ENCODE results near the gene TMEM106C. TPM values are rescaled to one million over a fixed set of nuclear protein-coding genes. Genes with fewer than 3 reads are reported as not detected.

The TMEM106C gene
- total RNA-seq, 3 donors from 2014 or later (not counting 1 experiment from before 2014, with no cell fraction given) = 19.1 to 26.2 (median 22.5) TPM

GRCh38 chr12:47949441-47950341, 13.7 kb upstream of the TMEM106C start:
- Mint-ChIP-seq H3K27ac (no peak overlapping the region), H3K9me3 (no peaks in the 10 kb centered on the region), H3K4me3 (no peak overlapping the region), H3K36me3 (no peaks in the 10 kb centered on the region), H3K27me3 (ENCODE audit: low read depth in 2 of 2) (peaks cover 7 to 14% of the 10 kb centered on the region in 2 donors), H3K4me1 (no peaks in the 10 kb centered on the region)
- WGBS (ENCODE audit: insufficient coverage) = 65% methylated on average over 32 of the region's 32 CpGs
- peaks cover 2% of the 10 kb centered on the region for H3K27me3 ChIP-seq (ENCODE audit: control insufficient read depth, insufficient read depth, low read length)
- TF ChIP-seq, protein P1, sequence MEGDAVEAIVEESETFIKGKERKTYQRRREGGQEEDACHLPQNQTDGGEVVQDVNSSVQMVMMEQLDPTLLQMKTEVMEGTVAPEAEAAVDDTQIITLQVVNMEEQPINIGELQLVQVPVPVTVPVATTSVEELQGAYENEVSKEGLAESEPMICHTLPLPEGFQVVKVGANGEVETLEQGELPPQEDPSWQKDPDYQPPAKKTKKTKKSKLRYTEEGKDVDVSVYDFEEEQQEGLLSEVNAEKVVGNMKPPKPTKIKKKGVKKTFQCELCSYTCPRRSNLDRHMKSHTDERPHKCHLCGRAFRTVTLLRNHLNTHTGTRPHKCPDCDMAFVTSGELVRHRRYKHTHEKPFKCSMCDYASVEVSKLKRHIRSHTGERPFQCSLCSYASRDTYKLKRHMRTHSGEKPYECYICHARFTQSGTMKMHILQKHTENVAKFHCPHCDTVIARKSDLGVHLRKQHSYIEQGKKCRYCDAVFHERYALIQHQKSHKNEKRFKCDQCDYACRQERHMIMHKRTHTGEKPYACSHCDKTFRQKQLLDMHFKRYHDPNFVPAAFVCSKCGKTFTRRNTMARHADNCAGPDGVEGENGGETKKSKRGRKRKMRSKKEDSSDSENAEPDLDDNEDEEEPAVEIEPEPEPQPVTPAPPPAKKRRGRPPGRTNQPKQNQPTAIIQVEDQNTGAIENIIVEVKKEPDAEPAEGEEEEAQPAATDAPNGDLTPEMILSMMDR (IDR thresholded peaks at IDR 0.05) = peak; percentile 70
- H3K4me1 ChIP-seq (ENCODE audit: control insufficient read depth, insufficient read depth, low read length) = no peaks in the 10 kb centered on the region
- peak; percentile 67 to 76 (median 73) for ATAC-seq
- H3K9me3 ChIP-seq (ENCODE audit: control insufficient read depth, insufficient read depth, low read length) = no peaks in the 10 kb centered on the region
- intact Hi-C loops (cut with micrococcal nuclease) = loop anchor here (5.0 kb wide), 1 partner anchor 232 kb away; no protein-coding TSS in a partner anchor
- DNase-seq = peak; percentile 45 to 69
- H3K27ac ChIP-seq (ENCODE audit: low read length) = no peak overlapping the region
- H3K36me3 ChIP-seq (ENCODE audit: control insufficient read depth, insufficient read depth, low read length) = no peaks in the 10 kb centered on the region
- H3K4me3 ChIP-seq (ENCODE audit: low read length) = no peak overlapping the region

DNA sequence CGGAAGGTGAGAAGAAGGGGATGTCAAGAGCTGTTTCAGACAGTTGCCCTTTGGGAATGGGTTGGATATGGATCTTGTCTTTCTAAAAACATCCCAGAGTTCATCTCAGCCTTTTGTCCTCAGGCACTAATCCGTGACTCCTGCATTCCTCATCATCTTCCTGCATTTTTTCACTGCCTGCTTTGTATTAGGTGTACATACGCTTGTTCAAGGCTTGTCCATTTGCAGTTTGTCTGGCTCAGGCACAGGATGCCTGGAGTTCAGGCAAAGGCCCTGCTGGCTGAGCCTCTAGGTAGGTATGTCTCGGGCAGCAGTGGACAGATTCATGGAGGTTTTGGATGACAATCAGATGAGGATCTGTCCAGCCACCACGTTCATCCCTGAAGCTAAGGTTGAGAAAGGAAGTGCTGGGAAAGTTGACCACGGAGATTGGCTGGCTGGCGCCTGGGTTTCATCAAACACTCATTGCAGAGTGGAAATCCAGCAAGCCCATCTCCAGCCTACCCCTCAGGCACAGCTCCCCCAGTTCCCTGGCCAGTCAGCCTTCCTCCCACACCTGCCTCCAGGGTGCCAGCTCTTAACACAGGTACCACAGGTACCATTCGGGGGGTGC, 12.4 kb upstream of the TMEM106C start:
- ATAC-seq (no peak), DNase-seq (no peak)
- no peaks in the 10 kb centered on the region for H3K4me1 Mint-ChIP-seq
- Histone ChIP-seq H3K27ac (ENCODE audit: low read length) (no peak overlapping the region), H3K4me3 (ENCODE audit: low read length) (no peak overlapping the region), H3K9me3 (ENCODE audit: control insufficient read depth, insufficient read depth, low read length) (no peaks in the 10 kb centered on the region), H3K4me1 (ENCODE audit: control insufficient read depth, insufficient read depth, low read length) (no peaks in the 10 kb centered on the region), H3K27me3 (ENCODE audit: control insufficient read depth, insufficient read depth, low read length) (peaks cover 2% of the 10 kb centered on the region), H3K36me3 (ENCODE audit: control insufficient read depth, insufficient read depth, low read length) (no peaks in the 10 kb centered on the region)
- 85% methylated on average over 8 of the region's 8 CpGs for WGBS (ENCODE audit: insufficient coverage)
- TF ChIP-seq, protein P1 (IDR thresholded peaks at IDR 0.05) = no peak
- H3K27me3 Mint-ChIP-seq (ENCODE audit: low read depth in 2 of 2) = peaks cover 6 to 23% of the 10 kb centered on the region in 2 donors
- intact Hi-C loops (cut with micrococcal nuclease) = no loop called here
- H3K27ac Mint-ChIP-seq = no peak overlapping the region
- H3K4me3 Mint-ChIP-seq = no peak overlapping the region
- no peaks in the 10 kb centered on the region for H3K9me3 Mint-ChIP-seq
- no peaks in the 10 kb centered on the region for H3K36me3 Mint-ChIP-seq

DNA sequence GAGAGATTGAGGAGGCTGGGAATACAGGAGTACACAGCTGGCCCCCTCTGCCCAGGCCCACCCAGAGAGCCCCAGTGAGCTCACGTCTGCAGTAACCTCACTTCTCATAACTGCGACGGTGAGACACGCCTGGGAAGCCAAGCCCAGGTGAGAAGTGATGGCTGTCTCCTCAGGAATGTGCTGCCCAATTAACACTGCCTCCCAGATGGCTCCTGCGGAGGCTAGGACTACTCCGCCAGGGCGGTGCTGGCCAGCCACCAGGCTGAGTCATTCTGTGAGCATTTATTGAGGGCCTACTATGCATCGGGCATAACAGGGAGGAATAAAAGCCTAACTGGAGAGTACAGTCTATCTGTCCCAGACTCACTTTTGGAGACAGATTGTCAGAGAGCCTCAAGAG, 9.3 kb upstream of the TMEM106C start:
- no peak for ATAC-seq
- H3K4me3 Mint-ChIP-seq = no peak overlapping the region
- TF ChIP-seq, protein P1 (IDR thresholded peaks at IDR 0.05) = no peak
- intact Hi-C loops (cut with micrococcal nuclease) = no loop called here
- Histone ChIP-seq H3K36me3 (ENCODE audit: control insufficient read depth, insufficient read depth, low read length) (no peaks in the 10 kb centered on the region), H3K4me1 (ENCODE audit: control insufficient read depth, insufficient read depth, low read length) (no peaks in the 10 kb centered on the region), H3K4me3 (ENCODE audit: low read length) (no peak overlapping the region), H3K9me3 (ENCODE audit: control insufficient read depth, insufficient read depth, low read length) (peaks cover 9% of the 10 kb centered on the region), H3K27me3 (ENCODE audit: control insufficient read depth, insufficient read depth, low read length) (peaks cover 2% of the 10 kb centered on the region), H3K27ac (ENCODE audit: low read length) (no peak overlapping the region)
- DNase-seq = no peak
- no peaks in the 10 kb centered on the region for H3K4me1 Mint-ChIP-seq
- WGBS (ENCODE audit: insufficient coverage) = 94% methylated on average over 8 of the region's 8 CpGs
- H3K9me3 Mint-ChIP-seq = no peaks in the 10 kb centered on the region
- H3K27me3 Mint-ChIP-seq (ENCODE audit: low read depth in 2 of 2) = peaks cover 2 to 23% of the 10 kb centered on the region in 2 donors
- no peak overlapping the region for H3K27ac Mint-ChIP-seq
- no peaks in the 10 kb centered on the region for H3K36me3 Mint-ChIP-seq
